ENCODE results near the gene SMTN.
"Not testable (repeated sequence)": the region's sequence is repeated elsewhere in the genome, so short reads cannot be mapped to it uniquely, and the experiment has no call there.

Gene SMTN

DNA sequence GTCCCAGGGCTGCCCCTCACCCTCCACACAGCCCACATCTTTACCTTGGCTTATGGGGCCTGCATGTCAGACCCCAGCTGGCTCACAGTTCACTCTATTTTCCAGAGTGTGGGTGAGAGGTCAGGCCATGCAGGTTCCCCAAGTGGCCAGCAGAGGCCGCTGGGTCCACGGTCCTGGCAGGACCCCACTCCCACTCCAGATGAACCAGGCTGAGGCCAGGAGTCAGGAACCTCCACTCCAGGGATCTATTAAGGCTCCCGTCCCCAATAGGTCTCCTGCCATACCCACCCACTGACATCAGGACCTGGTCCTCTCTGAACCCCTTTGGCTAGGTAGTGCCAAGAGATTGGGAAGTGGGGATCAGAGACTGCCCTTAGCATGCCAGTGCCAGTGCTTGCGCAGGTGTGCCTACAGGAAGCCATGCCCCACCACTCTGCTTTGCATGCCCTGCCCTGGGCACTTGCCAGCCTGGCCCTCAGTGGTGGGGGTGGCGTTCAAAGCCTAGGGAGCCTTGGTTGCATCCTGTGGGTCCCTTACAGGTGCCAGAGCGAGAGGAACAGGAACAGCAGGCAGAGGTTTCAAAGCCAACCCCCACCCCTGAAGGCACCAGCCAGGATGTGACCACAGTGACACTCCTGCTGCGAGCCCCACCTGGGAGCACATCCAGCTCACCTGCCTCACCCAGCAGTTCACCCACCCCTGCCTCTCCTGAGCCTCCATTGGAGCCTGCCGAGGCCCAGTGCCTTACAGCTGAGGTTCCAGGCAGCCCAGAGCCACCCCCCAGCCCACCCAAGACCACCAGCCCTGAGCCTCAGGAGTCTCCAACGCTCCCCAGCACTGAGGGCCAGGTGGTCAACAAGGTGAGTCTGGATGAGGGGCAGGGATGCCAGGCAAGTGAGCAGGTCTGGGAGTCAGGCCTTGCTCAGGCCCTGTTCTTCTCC is 8.3 kb downstream of the SMTN start:
- DNase-seq (ENCODE audit: extremely low read depth in 1 of 2, low read depth in 1 of 2): no peak

DNA sequence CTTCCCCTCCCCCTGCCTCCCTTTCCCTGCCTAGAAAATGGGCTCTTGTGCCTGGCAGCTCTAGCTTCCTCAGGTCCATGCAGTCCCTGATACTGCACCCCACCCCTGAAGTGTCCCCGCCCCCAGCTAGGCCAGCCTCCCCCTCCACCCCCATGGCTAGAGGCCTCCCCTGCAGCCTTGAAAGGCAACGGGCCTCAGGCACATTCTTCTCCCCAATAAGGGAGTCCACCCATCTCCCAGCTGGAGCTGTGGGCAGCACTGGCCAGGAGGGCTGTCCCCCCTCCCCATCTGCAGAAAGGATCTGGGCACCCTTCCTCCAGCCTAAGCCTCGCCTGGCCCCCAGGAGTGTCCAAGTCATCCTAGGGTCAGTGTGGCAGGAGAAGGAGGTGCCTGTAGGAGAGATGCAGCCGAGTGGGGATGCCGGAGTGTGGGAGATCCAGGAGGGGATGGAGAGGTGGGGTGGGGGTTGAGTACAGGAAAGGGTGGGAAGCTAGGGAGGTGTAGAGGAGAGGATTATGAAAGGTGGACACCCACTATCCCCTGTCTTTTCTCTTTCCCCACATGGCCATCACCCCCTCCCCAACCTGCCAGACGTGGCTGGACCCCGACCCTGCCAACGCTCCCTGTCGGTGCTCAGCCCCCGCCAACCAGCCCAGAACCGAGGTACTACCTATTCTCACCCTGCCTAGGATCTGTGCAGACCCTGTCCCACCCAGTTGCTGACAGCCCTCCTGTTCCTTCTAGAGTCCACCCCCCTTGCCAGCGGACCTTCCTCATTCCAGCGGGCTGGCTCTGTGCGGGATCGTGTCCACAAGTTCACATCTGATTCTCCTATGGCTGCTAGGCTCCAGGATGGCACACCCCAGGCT is 9.3 kb downstream of the SMTN start:
- DNase-seq (ENCODE audit: extremely low read depth in 1 of 2, low read depth in 1 of 2): no peak

GRCh38 chr22:31091106-31091975 is 10.2 kb downstream of the SMTN start:
- no peak for DNase-seq (ENCODE audit: extremely low read depth in 1 of 2, low read depth in 1 of 2)

DNA sequence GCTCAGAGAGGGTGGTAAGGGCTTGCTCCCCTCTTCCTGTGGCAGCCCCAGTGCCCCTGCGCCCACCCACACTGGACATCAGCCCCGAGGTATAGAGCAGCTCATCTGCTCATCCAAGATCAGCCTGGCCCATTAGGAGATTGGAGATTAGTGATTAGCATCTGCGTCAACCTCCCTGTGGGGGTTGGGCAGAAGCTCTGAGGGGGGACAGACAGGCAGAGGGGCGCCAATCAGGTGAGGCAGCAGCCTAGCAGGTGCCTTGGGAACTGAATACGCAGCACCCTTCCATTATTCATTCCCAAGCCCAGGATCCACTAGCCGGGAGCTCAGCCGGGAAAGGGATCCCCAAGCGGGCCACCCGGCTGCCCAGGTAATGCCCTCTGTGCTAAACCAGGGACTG is 11.0 kb downstream of the SMTN start:
- no peak for DNase-seq (ENCODE audit: extremely low read depth in 1 of 2, low read depth in 1 of 2)

- no peak for DNase-seq (ENCODE audit: extremely low read depth in 1 of 2, low read depth in 1 of 2)
These were observed 12.2 kb downstream of the SMTN start for GRCh38 chr22:31093086-31093850.

DNA sequence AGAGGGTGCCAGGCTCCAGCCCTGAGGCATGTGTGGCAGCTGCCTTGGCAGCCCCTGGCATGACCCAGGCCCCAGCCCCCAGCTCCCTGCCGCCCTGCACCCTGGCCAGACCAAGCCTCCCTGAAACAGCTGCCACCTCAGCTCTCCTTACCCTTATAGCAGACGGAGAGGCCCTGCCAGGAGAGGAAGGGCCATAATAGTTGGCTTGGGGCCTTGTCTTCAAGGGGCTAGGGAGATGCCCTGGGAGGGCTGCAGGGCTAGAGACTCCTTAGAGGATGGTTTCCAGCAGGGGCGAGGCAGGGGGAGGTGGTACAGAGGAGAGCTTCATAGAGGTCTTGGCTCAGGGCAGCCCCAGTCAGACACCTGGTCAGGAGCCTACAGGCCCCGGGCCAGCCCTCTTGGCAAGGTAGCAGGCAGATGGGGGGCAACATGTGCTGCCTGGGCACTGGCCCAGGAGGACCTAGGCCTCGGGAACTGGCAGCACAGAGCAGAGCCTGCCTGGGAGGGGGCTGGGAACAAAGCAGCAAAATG is 13.0 kb downstream of the SMTN start:
- no peak for DNase-seq (ENCODE audit: extremely low read depth in 1 of 2, low read depth in 1 of 2)

DNA sequence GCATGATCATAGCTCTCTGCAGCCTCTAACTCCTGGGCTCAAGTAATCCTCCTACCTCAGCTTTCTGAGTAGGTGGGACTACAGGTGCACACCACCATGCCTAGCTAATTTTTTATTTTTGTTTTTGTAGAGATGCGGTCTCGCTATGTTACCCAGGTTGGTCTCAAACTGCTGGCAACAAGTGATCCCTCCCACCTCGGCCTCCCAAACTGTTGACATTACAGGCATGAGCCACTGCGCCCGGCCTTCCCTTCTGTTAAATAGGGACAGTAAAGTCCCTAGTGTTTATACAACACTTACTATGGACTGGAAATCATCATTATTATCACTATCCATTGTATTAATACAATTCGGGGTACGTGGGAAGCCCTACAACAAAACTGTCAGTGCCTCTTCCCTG is 13.6 kb downstream of the SMTN start:
- no peak for DNase-seq (ENCODE audit: extremely low read depth in 1 of 2, low read depth in 1 of 2)

DNA sequence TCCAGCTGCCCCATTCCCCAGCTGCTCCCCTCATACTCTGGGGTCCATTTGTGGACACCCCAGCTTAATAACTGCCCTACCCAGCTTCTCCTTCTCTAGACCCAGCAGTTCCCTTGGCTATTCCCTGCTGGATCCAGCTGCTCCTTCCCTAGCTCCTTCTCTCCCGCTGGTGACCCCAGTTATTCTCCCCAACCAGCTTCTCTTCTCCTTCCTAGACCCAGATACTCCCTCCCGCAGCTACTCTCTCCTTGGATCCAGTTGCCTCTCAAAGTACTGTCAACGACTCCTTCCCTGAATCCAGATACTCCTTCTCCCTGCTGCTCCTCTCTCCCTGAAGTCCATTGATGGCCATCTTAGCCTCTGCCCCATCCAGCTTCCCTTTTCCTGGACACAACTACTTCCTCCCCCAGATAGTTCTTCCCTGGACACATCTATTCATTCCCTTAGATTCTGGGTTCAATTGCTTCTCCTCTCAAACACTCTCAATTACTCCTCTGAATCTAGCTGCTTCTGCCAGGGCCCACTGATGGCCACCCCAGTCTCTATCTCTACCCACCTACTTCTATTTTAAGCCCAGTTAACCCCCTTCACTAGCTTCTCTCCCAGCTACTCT is 14.6 kb downstream of the SMTN start:
- no peak for DNase-seq (ENCODE audit: extremely low read depth in 1 of 2, low read depth in 1 of 2)

DNA sequence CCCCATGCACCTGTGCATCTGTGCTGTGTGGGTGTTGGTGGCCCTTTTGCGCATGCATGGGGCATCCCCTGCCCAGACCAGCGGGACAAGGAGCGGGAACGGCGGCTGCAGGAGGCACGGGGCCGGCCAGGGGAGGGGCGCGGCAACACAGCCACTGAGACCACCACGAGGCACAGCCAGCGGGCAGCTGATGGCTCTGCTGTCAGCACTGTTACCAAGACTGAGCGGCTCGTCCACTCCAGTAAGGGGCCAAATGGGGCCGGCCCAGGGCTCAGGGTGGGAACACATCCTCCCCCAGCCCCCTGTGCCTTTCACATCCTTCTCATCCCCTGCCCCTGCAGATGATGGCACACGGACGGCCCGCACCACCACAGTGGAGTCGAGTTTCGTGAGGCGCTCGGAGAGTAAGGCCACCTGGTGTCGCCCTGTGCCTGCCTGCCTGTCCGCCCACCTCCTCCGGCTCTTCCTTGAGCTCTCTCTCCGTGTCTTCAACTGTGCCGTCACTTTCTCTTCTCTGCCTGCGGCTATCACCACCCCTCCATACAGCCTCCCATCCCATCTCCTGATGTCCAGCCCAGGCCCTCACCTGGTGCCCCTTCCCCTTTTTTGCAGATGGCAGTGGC is 15.7 kb downstream of the SMTN start:
- DNase-seq (ENCODE audit: extremely low read depth in 1 of 2, low read depth in 1 of 2): no peak

DNA sequence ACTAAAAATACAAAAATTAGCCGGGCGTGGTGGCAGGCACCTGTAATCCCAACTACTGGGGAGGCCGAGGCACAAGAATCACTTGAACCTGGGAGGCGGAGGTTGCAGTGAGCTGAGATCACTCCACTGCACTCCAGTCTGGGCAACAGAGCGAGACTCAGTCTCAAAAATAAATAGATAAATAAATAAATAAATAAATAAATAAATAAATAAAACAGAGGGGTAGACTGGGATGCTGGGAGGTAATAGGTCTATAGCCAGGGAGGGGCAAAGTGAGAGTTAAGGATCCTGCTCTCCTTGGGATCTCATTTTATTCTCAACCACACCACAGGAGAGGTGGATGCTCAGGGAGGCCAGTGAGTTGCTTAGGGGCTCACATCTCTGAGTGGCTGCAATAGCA is 16.4 kb downstream of the SMTN start:
- not testable (repeated sequence) for DNase-seq (ENCODE audit: extremely low read depth in 1 of 2, low read depth in 1 of 2)

DNA sequence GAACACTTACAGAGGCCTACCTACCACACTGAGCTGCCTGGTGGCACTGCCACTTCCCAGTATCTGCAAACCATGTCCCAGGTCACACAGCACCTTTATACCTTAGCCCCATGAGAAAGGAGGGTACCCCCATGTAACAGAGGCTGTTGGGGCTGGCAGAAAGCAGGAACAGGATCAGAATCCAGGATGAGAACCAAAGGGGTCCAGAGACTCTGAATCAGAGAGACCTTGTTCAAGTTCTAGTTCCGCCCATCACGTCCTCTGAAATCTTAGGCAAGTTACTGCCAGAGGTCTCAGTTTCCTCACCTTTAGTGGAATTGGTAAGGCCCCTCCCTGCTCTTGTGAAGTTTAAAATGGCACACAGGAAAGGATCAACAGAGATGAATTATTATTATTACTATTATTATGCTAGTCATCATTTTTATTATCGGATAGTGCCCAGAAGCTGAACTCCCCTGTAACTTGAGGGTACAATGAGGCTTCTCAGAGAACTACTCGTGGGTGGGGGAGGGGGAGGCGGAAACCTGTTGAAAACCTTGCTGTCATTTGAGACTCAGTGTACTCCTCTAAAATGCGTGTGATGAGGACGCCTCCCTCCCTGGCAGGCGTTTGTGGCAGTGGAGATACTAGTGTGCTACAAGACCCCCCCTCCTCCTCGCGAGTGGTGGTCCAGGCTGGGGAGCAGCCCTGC is 17.0 kb downstream of the SMTN start:
- DNase-seq (ENCODE audit: extremely low read depth in 1 of 2, low read depth in 1 of 2): no peak

DNA sequence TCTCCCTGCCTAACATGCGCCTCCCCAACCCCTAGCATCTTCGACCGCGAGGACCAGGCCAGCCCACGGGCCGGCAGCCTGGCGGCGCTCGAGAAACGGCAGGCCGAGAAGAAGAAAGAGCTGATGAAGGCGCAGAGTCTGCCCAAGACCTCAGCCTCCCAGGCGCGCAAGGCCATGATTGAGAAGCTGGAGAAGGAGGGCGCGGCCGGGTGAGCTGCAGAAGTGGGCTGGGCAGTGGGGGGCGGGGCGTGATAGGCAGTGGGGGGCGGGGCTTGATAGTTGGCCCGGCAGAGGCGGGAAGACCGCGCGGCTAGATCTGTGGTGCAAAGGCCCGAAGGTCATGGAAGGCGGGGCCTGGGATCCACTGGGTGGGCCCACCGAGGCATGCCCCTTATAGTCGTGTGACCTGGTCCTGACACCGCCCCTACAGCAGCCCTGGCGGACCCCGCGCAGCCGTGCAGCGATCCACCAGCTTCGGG is 17.6 kb downstream of the SMTN start:
- no peak for DNase-seq (ENCODE audit: extremely low read depth in 1 of 2, low read depth in 1 of 2)

DNA sequence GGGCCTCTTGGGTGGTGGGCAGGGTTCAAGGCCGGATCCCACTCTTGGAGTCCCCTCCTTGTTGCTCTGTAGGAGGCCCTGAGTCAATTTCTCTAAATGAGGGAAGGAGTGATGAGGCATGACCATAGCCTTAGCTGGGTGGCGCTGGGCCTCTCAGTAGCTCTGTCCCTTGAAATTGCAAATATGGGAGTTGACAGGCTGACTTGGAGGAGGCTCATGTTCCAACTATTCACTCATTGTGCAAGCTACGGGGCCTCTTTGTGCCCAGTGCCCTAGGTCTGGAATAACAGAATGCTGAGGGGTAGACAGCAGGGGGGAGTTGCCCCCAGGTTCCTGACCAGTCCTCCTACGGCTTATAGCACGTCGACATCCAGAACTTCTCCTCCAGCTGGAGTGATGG is 18.3 kb downstream of the SMTN start:
- no peak for DNase-seq (ENCODE audit: extremely low read depth in 1 of 2, low read depth in 1 of 2)

DNA sequence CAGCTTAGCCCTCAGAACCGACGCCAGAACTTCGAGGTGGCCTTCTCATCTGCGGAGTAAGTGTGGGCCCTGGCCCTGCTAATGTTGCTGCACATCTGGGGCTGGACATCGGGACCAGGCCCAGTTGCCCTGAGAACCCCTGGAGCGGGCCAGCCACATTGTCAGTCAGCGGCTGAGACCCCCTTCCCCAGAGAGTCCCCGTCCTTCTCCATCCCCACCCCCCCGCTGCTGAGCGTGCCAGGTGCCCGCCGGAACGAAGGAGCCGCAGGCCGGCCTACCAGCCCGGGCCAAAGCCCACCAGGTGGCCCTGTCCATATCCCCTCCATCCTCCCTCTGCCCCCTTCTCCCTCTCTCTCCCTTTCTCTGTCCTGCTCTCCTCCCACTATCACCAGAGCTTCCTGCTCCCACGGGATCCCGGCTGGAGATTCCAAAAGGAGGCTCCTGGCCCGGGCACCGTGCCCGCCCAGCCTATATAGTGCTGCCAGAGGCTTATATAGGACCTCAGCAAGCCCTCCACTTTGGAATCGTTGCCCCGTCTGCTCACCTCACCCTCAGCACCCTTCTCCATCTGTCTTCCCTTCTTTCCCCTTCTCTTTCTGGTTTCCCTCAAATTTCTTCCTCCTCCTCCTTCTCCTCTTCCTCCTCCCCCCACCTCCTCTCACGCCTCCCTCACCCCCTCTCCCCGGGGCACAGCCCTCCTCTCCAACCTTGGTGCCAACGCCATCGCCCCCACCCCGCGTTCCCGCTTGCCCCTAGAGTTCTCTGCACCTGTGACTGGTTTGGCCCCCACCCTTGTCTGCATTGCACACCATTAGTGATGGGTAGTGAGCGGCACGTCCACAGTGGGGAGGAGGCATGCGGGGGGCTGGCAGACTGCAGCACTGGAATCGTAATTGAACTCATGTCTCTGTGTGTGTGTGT is 19.0 kb downstream of the SMTN start:
- no peak for DNase-seq (ENCODE audit: extremely low read depth in 1 of 2, low read depth in 1 of 2)

DNA sequence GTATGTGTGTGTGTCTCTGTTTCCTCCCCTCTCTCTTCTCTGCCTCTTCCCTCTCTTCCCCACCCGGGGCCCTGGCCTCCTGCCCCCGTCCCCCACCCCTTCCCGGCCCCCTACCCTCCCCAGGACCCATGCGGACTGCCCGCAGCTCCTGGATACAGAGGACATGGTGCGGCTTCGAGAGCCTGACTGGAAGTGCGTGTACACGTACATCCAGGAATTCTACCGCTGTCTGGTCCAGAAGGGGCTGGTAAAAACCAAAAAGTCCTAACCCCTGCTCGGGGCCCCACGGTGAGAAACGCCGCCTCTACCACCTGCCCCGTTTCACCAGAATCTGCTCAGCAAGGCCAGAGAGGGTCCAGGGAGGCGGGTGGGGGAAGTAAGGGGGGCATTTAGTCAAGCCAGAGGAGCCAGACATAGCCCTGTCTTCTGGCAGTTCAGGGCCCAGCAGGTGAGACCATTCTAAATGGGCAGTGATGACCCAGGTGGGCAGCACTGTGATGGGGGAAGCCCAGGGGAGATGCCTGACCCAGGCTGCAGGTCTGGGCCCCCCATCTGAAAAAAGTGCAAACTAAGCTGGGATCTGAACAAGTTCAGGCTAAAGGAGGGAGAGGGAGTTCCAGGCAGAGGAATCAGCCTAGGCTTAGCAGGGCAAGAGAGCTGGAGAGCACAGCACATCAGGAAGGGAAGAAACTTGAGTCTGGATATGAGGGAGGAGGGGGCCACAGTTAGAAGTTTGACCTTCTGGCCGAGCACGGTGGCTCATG is 19.8 kb downstream of the SMTN start:
- no peak for DNase-seq (ENCODE audit: extremely low read depth in 1 of 2, low read depth in 1 of 2)

- DNase-seq (ENCODE audit: extremely low read depth in 1 of 2, low read depth in 1 of 2): no peak
These were observed 21.4 kb downstream of the SMTN start for GRCh38 chr22:31102441-31103081.

Measured in stimulated activated CD8-positive, alpha-beta memory T cell treated with anti-CD3 and anti-CD28 coated beads, Interleukin-7, amount 100 ng/mL, for 48 hours (primary cell).